Aorta (tissue), 5 donors: ENCODE data around the gene INTS2. TPM values are rescaled to one million over a fixed set of nuclear protein-coding genes. Genes with fewer than 3 reads are reported as not detected.
"Not testable (repeated sequence)": the region's sequence is repeated elsewhere in the genome, so short reads cannot be mapped to it uniquely, and the experiment has no call there.

ENCODE experiments used
- ATAC-seq: fragments of 200-7000 bp; cut with Tn5 transposase; one replicate; pipeline ENCODE4 v1.9.1; 2022; ENCODE audit warnings: moderate library complexity; ENCODE audit not compliant: low FRiP score
- DNase-seq, 2 donors: peaks; one replicate each; pipeline ENCODE4 v3.0.0-alpha.2; 2020
- H3K27ac ChIP-seq, 2 donors: one replicate each; pipeline ENCODE4 v1.5.1; 2013; ENCODE audit warnings: low read length in 2 of 2, mild to moderate bottlenecking in 2 of 2, moderate library complexity in 2 of 2, control low read depth in 1 of 2, inconsistent platforms in 1 of 2, low read depth in 1 of 2
- H3K27me3 ChIP-seq, 2 donors: one replicate each; pipeline ENCODE4 v1.6.1; 2013; ENCODE audit warnings: control low read depth in 1 of 2, low read length in 1 of 2, mild to moderate bottlenecking in 1 of 2, moderate library complexity in 1 of 2; ENCODE audit not compliant: insufficient read depth in 2 of 2, control insufficient read depth in 1 of 2
- H3K36me3 ChIP-seq, 2 donors: one replicate each; pipeline ENCODE4 v1.6.1; 2013; ENCODE audit warnings: control low read depth in 1 of 2, low read length in 1 of 2, mild to moderate bottlenecking in 1 of 2; ENCODE audit not compliant: insufficient read depth in 2 of 2, control insufficient read depth in 1 of 2
- H3K4me1 ChIP-seq, 2 donors: one replicate each; pipeline ENCODE4 v1.6.1; 2013; ENCODE audit warnings: low read length in 2 of 2, control low read depth in 1 of 2, mild to moderate bottlenecking in 1 of 2, moderate library complexity in 1 of 2; ENCODE audit not compliant: insufficient read depth in 2 of 2, control insufficient read depth in 1 of 2
- H3K4me3 ChIP-seq, 2 donors: one replicate each; pipeline ENCODE4 v1.5.1; 2013; ENCODE audit warnings: low read length in 2 of 2, control low read depth in 1 of 2, mild to moderate bottlenecking in 1 of 2
- H3K9me3 ChIP-seq: one replicate; pipeline ENCODE4 v1.6.1; 2013; ENCODE audit warnings: mild to moderate bottlenecking, low read length; ENCODE audit not compliant: control insufficient read depth
- WGBS, 2 donors: extraction: QIAGEN DNeasy Blood & Tissue Kit; methylation state at CpG; one replicate each; pipeline ENCODE4 v1.1.7; 2013; 5-methylcytosine and 5-hydroxymethylcytosine counted together
- intact Hi-C, 2 donors: fragments of 100-400 bp; cut with DNase I; formaldehyde crosslinking; loops; one replicate each; pipeline versions ENCODE4 v1.14.2 to v1.15.0; 2022
- polyA plus RNA-seq, 2 donors: library from polyadenylated mRNA; stranded (reverse); fragments of 200-250 nt; gene quantifications; one replicate each; pipeline ENCODE4 v1.2.3, GENCODE V29; 2013
- total RNA-seq, 2 donors: library from RNA; stranded (reverse); fragmentation: NEBNext Ultra II Directional; extraction: Animal tissue kit (Norgen Biotek cat#: 25700); gene quantifications; one replicate each; pipeline ENCODE4 v1.2.1, GENCODE V29; 2021
- donor health status: healthy with polysubstance abuse.
- donor health status: Bipolar disorder and iron deficiency.
- donor health status: DM: no; HTN: no; CAD: no.
- donor health status: DM: no; HTN: no; CAD: no.
- donor health status: DM: yes; HTN: yes; CAD: no.

INTS2 gene
- total and polyA plus RNA-seq, 4 donors, result 1.8 to 14.5 (median 6.9) TPM

DNA sequence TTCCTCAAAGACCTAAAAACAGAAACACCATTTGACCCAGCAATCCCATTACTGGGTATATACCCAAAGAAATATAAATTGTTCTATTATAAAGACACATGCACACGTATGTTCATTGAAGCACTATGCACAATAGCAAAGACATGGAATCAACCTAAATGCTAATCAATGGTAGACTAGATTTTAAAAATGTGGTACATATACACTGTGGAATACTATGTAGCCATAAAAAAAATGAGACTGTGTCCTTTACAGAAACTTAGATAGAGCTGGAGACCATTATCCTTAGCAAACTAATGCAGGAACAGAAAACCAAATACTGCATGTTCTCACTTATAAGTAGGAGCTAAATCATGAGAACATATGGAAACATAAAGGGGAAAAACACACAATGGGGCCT is 100.9 kb downstream of the INTS2 start:
- H3K4me1 ChIP-seq, intact Hi-C loops, H3K4me3 ChIP-seq, ATAC-seq, H3K27me3 ChIP-seq, DNase-seq, H3K27ac ChIP-seq, H3K36me3 ChIP-seq, H3K9me3 ChIP-seq: not testable (repeated sequence)
- WGBS, 2 donors, result 98 to 100% methylated on average over 1 of the region's 1 CpG

DNA sequence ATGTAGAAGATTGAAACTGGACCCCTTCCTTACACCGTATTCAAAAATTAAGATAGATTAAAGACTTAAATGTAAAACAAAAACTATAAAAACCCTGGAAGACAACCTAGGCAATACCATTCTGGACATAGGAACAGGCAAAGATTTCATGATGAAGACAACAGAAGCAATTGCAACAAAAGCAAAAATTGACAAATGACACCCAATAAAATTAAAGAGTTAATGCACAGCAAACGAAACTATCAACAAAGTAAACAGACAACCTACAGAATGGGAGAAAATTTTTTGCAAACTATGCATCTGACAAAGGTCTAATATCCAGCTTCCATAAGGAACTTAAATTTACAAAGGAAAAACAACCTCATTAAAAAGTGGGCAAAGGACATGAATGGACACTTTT is 101.6 kb downstream of the INTS2 start:
- H3K4me3 ChIP-seq, H3K27me3 ChIP-seq, ATAC-seq, H3K9me3 ChIP-seq, intact Hi-C loops, H3K4me1 ChIP-seq, H3K27ac ChIP-seq, H3K36me3 ChIP-seq, DNase-seq: not testable (repeated sequence)
- 94 to 95% methylated on average over 2 of the region's 2 CpGs for WGBS, 2 donors

DNA sequence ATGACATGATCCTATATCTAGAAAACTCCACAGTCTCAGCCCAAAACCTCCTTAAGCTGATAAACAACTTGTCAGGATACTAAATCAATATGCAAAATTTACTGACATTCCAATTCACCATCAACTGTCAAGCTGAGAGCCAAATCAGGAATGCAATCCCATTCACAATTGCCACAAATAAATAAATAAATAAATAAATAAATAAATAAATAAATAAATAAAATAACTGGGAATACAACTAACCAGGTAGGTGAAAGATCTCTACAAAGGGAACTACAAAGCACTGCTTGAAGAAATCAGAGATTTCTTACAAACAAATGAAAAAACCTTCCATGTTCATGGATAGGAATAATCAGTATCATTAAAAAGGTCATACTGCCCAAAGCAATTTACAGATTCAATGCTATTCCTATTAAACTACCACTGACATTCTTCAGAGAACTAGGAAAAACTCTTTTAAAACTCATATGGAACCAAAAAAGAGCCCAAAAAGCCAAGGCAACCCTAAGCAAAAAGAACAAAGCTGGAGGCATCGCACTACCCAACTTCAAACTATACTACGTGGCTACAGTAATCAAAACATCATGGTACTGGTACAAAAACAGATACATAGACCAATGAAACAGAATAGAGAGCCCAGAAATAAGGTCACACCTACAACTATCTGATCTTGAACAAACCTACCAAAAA is 102.2 kb downstream of the INTS2 start:
- H3K27ac ChIP-seq, result no peak overlapping the region
- no peak for DNase-seq
- H3K36me3 ChIP-seq, result no peaks in the 10 kb centered on the region
- H3K4me1 ChIP-seq, result no peaks in the 10 kb centered on the region
- no peak overlapping the region for H3K4me3 ChIP-seq
- ATAC-seq, result no peak
- H3K27me3 ChIP-seq, result no peaks in the 10 kb centered on the region
- 97 to 98% methylated on average over 2 of the region's 2 CpGs for WGBS, 2 donors
- no peaks in the 10 kb centered on the region for H3K9me3 ChIP-seq
- intact Hi-C loops, result no loop called here

DNA sequence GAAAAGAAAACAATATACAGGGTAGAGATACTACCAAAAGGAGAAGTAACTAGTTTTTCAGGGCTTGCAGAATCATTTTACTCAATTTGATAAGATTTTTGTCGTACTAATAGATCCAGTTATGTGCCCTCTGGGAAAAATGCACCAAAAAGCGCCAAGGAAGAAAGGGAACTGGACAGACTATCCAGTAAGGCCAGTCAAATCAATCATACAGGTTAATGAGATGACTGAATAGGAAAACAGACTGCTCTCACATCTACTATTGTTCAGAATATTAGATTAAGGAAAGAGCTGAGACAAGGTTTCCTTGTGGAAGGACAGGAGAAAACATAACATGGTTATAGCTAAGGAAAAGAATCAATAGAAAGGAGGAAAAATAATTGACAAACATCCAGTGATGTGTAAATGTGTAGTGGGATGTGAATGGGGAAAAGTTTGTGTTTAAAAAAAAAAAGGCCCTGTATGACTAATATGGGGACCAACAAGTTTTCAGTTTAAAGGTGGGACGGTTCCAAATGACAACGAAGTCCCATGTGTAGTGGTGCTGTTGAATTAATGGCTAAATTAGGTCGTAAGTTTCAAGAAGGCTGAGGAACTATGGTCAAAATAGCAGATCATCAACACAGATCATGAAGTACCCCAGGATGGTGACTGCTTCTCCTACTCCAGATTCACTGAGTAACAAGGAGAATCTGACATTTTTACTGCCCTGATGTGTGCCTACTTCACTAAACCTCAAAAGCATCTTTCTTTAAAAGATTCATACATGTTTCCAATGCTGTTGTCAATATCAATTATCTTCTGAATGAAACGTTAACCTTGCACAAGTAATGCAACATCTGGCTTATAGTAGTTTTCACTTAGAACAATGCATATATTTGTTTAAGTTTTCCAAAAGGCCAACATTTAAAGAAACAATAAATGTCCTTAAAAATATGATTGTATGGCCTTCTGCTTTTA is 105.2 kb downstream of the INTS2 start:
- Histone ChIP-seq H3K9me3 (no peaks in the 10 kb centered on the region), H3K36me3 (no peaks in the 10 kb centered on the region), H3K27me3 (no peaks in the 10 kb centered on the region), H3K27ac (no peak overlapping the region), H3K4me1 (no peaks in the 10 kb centered on the region), H3K4me3 (no peak overlapping the region)
- DNase-seq (no peak), ATAC-seq (no peak)
- intact Hi-C loops, result no loop called here
- 79 to 80% methylated on average over 6 of the region's 6 CpGs for WGBS, 2 donors

DNA sequence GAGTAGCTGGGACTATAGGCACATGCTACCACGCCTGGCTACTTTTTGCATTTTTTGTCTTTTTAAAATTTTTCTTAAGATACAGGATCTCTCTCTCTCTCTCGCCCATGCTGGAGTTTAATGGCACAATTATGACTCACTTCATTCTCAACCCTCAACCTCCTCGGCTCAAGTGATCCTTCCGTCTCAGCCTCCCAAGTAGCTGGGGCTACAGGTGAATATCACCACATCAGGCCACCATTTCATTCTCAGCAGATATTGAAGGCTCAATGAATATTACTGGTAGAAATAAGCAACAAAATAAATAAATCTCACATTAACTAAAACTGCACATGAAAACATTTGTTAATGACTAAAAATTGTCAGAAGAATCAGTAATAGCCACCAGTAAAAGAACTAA is 106.1 kb downstream of the INTS2 start:
- H3K27me3 ChIP-seq, result no peaks in the 10 kb centered on the region
- WGBS, 2 donors, result 97 to 99% methylated on average over 4 of the region's 4 CpGs
- H3K27ac ChIP-seq, result no peak overlapping the region
- H3K36me3 ChIP-seq, result no peaks in the 10 kb centered on the region
- no peaks in the 10 kb centered on the region for H3K9me3 ChIP-seq
- ATAC-seq (no peak), DNase-seq (no peak)
- H3K4me1 ChIP-seq, result no peaks in the 10 kb centered on the region
- intact Hi-C loops, result no loop called here
- H3K4me3 ChIP-seq, result no peak overlapping the region

DNA sequence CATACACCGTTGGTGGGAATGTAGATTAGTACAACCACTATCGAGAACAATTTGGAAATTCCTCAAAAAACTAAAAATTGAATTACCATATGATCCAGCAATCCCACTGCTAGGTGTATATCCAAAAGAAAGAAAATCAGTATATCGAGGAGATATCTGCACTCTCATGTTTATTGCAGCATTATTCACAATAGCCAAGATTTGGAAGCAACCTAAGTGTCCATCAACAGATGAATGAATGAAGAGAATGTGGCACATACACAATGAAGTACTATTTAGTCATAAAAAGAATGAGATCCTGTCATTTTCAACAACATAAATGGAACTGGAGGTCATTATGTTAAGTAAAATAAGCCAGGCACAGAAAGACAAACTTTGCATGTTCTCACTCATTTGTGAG is 108.5 kb downstream of the INTS2 start:
- ATAC-seq, H3K9me3 ChIP-seq, H3K27me3 ChIP-seq, DNase-seq, H3K4me1 ChIP-seq, H3K36me3 ChIP-seq, intact Hi-C loops, H3K4me3 ChIP-seq, H3K27ac ChIP-seq: not testable (repeated sequence)
- 96 to 98% methylated on average over 3 of the region's 3 CpGs for WGBS, 2 donors

DNA sequence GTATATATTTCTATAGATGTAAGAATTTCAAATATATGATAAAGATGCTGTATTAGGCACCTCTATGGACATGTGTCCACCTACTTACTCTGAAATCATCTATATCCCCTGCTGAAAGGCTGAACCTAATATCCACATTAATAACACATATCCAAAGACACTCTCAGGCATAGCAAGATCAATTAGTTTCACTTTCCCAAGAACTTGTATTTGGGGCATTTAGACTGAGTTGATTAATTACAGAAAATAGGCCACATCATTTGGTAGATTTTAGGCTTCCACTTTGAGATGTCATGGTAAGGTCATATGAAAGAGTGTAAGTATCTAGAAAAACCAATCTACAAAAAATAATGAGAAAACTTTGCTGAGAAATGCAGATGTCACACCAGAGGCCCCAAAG is 109.6 kb downstream of the INTS2 start:
- H3K27ac ChIP-seq, result no peak overlapping the region
- H3K36me3 ChIP-seq, result no peaks in the 10 kb centered on the region
- no peaks in the 10 kb centered on the region for H3K27me3 ChIP-seq
- no peaks in the 10 kb centered on the region for H3K4me1 ChIP-seq
- H3K9me3 ChIP-seq, result no peaks in the 10 kb centered on the region
- ATAC-seq (no peak), DNase-seq (no peak)
- no peak overlapping the region for H3K4me3 ChIP-seq
- intact Hi-C loops, result no loop called here

DNA sequence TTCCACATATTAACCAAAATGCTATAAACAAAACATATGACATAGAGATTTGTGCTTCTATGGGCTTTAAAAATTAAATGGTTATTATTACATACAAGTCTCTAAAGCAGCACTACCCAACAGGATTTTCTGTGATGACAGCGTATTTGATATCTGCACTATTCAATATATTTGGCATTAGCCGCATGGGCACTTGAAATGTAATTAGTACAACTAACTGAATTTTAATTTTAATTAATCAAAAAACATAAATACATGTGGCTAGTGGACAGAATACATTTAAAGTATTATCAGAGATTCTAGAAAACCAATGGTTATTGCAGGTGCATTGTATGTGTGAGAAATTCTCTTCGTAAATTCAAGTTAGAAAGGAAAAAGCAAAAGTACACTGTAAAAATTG is 110.3 kb downstream of the INTS2 start:
- 98% methylated on average over 3 of the region's 3 CpGs for WGBS, 2 donors
- no peaks in the 10 kb centered on the region for H3K4me1 ChIP-seq
- no peak for DNase-seq

DNA sequence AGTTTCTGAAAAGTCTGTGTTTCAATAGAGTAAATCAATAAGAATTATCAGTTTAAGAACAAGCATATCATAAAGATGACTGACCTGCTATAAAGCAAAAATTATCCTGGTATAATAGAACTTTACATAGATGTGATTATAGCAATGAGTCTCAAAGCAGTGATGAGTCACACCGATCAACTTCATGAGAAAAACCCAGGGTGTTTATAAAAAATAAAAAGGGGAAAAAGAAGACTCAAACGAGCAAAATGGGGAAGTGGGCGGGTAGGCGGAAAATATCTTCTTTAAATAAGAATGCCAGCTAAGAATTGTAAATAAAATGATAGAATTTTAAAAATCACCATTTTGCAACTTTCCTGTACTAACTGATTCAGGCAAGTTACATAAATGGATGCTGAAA is 111.2 kb downstream of the INTS2 start:
- Histone ChIP-seq H3K27me3 (no peaks in the 10 kb centered on the region), H3K4me3 (no peak overlapping the region), H3K4me1 (no peaks in the 10 kb centered on the region), H3K9me3 (no peaks in the 10 kb centered on the region), H3K36me3 (no peaks in the 10 kb centered on the region), H3K27ac (no peak overlapping the region)
- 81 to 83% methylated on average over 4 of the region's 4 CpGs for WGBS, 2 donors
- no peak for DNase-seq
- intact Hi-C loops, result no loop called here
- no peak for ATAC-seq

More for the DNA sequence above, 110.3 kb downstream of the INTS2 start:
- H3K27ac ChIP-seq, result no peak overlapping the region
- H3K27me3 ChIP-seq, result no peaks in the 10 kb centered on the region
- intact Hi-C loops, result no loop called here
- no peaks in the 10 kb centered on the region for H3K9me3 ChIP-seq
- H3K36me3 ChIP-seq, result no peaks in the 10 kb centered on the region
- no peak overlapping the region for H3K4me3 ChIP-seq
- ATAC-seq, result no peak
